Measurements from ENCODE around the gene GTSF1L. TPM values are rescaled to one million over a fixed set of nuclear protein-coding genes. Genes with fewer than 3 reads are reported as not detected.

The GTSF1L gene
- total RNA-seq, 1 donor from 2014 or later: 0.39 TPM

DNA sequence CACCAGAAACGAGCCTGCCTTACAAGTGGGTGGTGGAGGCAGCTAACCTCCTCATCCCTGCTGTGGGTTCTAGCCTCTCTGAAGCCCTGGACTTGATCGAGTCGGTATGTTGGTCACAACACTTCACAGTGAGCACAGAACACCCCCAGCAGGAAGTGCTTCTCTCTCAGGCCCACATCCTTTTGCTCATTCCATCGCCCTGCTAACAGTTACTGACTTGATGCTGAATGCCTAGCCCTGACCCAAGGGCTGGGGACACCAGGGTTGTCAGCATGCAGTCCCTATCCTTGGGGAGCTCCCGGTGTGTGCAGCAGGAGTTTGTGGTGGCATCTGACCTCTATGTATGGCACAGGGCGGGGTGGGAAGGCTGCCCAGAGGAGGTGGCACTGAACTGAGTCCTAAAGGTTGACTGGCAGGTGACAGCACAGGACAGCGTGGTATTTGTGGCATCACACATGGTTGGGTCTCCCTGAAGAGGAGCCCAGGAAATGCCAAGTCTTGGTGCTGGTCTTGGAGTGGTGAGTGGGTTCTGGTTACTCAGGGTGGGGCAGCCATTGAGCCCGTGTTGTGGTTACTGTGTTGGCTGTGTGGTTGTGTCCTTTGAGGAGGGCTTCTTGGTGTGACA is 26.7 kb downstream of the GTSF1L start:
- DNase-seq (ENCODE audit: low spot score): no peak
- Mint-ChIP-seq H3K36me3 (ENCODE audit: low read depth) (peaks cover 29% of the 10 kb centered on the region), H3K27me3 (ENCODE audit: insufficient read depth) (no peaks in the 10 kb centered on the region), H3K27ac (peak overlapping the region; percentile 34), H3K9me3 (no peaks in the 10 kb centered on the region), H3K4me1 (ENCODE audit: low read depth) (peaks cover 12% of the 10 kb centered on the region), H3K4me3 (no peak overlapping the region)
- intact Hi-C loops (cut with micrococcal nuclease): no loop called here

DNA sequence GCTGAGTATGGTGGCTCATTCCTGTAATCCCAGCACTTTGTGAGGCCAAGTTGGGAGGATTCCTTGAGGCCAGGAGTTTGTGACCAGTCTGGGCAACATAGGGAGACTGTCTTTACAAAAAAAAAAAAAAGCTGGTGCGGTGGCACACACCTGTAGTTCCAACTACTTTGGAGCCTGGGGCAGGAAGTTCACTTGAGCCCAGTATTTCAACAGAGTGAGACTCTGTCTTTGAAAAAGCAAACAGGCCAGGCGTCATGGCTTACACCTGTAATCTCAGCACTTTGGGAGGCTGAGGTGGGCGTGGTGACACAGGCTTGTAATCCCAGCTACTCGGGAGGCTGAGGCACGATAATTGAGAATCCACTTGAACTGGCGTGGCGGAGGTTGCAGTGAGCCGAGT is 31.2 kb downstream of the GTSF1L start:
- Mint-ChIP-seq H3K27ac (no peak overlapping the region), H3K4me1 (ENCODE audit: low read depth) (peaks cover 12% of the 10 kb centered on the region), H3K4me3 (no peak overlapping the region), H3K27me3 (ENCODE audit: insufficient read depth) (no peaks in the 10 kb centered on the region), H3K9me3 (no peaks in the 10 kb centered on the region), H3K36me3 (ENCODE audit: low read depth) (peaks cover 28% of the 10 kb centered on the region)
- no peak for DNase-seq (ENCODE audit: low spot score)
- intact Hi-C loops (cut with micrococcal nuclease): no loop called here

DNA sequence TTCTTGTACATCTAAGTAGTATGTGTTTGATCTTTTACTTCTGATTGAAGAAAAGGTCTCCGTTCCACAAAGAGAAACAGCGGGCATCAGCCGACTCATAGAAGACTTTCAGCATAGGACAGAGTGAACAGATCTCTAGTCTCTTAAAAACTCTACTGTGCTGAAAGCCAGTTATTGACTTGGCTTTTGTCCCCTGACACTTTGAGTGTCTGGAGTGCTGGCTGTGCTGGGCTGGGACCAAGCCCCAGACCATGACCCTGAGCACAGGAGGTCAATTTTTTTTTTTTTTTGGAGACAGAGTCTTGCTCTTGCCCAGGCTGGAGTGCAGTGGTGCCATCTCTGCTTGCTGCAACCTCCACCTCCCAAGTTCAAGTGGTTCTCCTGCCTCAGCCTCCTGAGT is 32.0 kb downstream of the GTSF1L start:
- Mint-ChIP-seq H3K36me3 (ENCODE audit: low read depth) (peaks cover 21% of the 10 kb centered on the region), H3K27me3 (ENCODE audit: insufficient read depth) (no peaks in the 10 kb centered on the region), H3K4me1 (ENCODE audit: low read depth) (peaks cover 7% of the 10 kb centered on the region), H3K27ac (no peak overlapping the region), H3K9me3 (no peaks in the 10 kb centered on the region), H3K4me3 (no peak overlapping the region)
- DNase-seq (ENCODE audit: low spot score): no peak
- intact Hi-C loops (cut with micrococcal nuclease): no loop called here

DNA sequence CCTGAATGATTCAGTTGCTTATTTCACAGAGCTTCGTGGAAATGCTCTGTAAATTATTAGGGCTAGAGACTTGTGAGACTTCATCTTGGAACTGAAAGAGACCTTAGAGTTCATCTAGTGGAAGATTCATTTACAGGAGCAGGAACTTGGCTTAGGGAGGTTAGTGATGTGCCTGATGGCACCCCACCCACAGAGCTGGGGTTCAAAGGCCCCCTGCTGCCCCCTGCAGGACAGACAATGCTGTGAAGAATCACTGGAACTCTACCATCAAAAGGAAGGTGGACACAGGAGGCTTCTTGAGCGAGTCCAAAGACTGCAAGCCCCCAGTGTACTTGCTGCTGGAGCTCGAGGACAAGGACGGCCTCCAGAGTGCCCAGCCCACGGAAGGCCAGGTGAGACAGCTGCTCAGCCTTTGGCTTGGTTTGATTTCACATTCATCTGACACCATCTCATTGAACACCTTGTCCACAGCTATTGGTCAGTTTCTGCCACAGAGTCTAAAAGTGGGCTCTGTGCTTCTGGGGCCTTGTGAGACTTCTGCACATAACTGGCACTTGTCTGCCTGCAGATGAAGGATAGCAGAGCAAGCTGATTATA is 34.8 kb downstream of the GTSF1L start:
- intact Hi-C loops (cut with micrococcal nuclease): loop anchor here (1.0 kb wide), 3 partner anchors 102 to 243 kb away; partner anchors contain the start of gene IFT52
- H3K27me3 Mint-ChIP-seq (ENCODE audit: insufficient read depth): no peaks in the 10 kb centered on the region
- H3K4me3 Mint-ChIP-seq: no peak overlapping the region
- H3K36me3 Mint-ChIP-seq (ENCODE audit: low read depth): peaks cover 22% of the 10 kb centered on the region
- H3K9me3 Mint-ChIP-seq: no peaks in the 10 kb centered on the region
- H3K27ac Mint-ChIP-seq: no peak overlapping the region
- DNase-seq (ENCODE audit: low spot score): peak; percentile 29
- H3K4me1 Mint-ChIP-seq (ENCODE audit: low read depth): peaks cover 11% of the 10 kb centered on the region

DNA sequence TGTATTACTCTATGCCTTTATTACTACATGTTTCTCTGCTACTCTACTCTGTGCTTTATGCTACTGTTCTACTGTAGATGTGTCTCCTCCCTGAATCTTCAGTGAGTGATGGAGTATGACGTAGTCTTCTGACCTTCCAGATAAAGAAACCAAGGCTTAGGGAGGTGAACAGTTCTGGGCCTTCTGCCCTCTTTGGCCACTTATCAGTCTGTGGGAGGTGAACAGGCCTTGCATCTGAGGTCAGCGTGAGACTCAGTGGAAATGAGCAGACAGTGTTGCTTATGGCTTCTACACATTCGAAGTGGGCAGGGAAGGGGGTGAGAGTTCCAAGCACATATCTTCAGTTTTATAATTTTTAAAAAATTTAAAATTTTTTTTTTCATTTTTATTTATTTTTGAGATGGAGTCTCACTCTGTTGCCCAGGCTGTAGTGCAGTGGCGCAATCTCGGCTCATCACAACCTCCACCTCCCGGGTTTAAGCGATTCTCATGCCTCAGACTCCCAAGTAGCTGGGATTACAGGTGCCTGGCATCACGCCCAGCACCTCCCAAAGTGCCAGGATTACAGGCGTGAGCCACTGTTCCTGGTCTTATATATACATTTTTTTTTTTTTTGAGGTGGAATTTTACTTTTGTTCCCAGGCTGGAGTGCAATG is 35.7 kb downstream of the GTSF1L start:
- H3K4me3 Mint-ChIP-seq: no peak overlapping the region
- H3K27me3 Mint-ChIP-seq (ENCODE audit: insufficient read depth): no peaks in the 10 kb centered on the region
- peaks cover 23% of the 10 kb centered on the region for H3K36me3 Mint-ChIP-seq (ENCODE audit: low read depth)
- H3K27ac Mint-ChIP-seq: peak overlapping the region; percentile 14
- H3K4me1 Mint-ChIP-seq (ENCODE audit: low read depth): peaks cover 11% of the 10 kb centered on the region
- DNase-seq (ENCODE audit: low spot score): no peak
- no peaks in the 10 kb centered on the region for H3K9me3 Mint-ChIP-seq
- intact Hi-C loops (cut with micrococcal nuclease): no loop called here

DNA sequence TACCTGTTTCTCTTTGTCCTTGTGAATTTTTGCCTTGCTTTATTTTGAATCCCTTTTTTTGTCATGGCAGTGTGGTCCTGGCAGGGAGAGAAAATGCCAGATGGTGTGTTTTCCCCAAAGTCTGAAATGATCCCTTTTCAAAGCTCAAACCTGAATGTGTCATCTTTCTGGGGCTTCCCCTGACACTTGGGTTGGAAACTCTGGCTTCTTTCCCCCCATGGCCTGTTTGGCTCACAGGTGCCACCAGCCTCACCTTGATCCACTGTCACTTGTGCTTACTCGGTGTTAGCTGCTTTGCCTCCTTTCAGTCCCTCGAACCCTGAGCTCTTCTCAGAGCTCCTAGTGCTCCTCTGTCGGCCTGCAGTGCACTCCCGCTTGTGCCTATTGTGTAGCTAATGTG is 37.6 kb downstream of the GTSF1L start:
- Mint-ChIP-seq H3K4me1 (ENCODE audit: low read depth) (peaks cover 11% of the 10 kb centered on the region), H3K4me3 (no peak overlapping the region), H3K27me3 (ENCODE audit: insufficient read depth) (no peaks in the 10 kb centered on the region), H3K36me3 (ENCODE audit: low read depth) (peaks cover 20% of the 10 kb centered on the region), H3K9me3 (no peaks in the 10 kb centered on the region), H3K27ac (peak overlapping the region; percentile 59)
- intact Hi-C loops (cut with micrococcal nuclease): no loop called here
- no peak for DNase-seq (ENCODE audit: low spot score)

DNA sequence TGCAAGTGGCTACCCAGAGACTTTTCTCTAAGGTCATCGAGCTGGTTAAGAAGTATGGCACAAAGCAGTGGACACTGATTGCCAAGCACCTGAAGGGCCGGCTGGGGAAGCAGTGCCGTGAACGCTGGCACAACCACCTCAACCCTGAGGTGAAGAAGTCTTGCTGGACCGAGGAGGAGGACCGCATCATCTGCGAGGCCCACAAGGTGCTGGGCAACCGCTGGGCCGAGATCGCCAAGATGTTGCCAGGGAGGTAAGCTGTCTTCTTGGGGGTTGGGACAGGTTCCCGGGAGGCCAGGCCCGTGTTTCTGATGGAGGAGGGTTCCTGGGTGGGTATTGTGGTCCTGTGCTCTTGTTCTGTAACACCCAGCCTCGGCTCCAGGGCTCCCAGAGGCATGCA is 40.0 kb downstream of the GTSF1L start:
- intact Hi-C loops (cut with micrococcal nuclease): no loop called here
- no peak for DNase-seq (ENCODE audit: low spot score)
- Mint-ChIP-seq H3K4me3 (no peak overlapping the region), H3K27ac (no peak overlapping the region), H3K36me3 (ENCODE audit: low read depth) (peaks cover 18% of the 10 kb centered on the region), H3K9me3 (no peaks in the 10 kb centered on the region), H3K4me1 (ENCODE audit: low read depth) (peaks cover 13% of the 10 kb centered on the region), H3K27me3 (ENCODE audit: insufficient read depth) (no peaks in the 10 kb centered on the region)

DNA sequence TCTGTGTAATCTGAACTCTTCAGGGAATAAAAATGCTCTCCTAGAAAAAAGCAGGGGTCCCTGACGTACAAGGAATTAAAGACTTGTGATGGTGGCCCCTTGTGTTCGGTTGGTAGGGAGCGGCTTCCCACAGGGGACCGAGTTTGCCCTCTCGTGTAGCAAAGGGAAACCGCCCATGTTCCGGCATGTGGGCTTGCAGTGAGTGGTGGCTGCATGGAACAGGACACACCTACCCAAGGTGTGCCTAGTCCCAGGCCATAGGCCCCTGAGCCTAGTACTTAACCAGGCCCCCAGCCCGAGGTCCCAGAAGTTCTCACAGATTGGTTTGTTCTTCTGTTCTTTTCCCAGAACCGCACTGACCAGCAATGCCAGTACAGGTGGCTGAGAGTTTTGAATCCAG is 44.4 kb downstream of the GTSF1L start:
- no peak overlapping the region for H3K4me3 Mint-ChIP-seq
- H3K36me3 Mint-ChIP-seq (ENCODE audit: low read depth): peaks cover 7% of the 10 kb centered on the region
- H3K4me1 Mint-ChIP-seq (ENCODE audit: low read depth): peaks cover 19% of the 10 kb centered on the region
- intact Hi-C loops (cut with micrococcal nuclease): no loop called here
- no peaks in the 10 kb centered on the region for H3K9me3 Mint-ChIP-seq
- no peaks in the 10 kb centered on the region for H3K27me3 Mint-ChIP-seq (ENCODE audit: insufficient read depth)
- DNase-seq (ENCODE audit: low spot score): no peak
- peak overlapping the region; percentile 44 for H3K27ac Mint-ChIP-seq

DNA sequence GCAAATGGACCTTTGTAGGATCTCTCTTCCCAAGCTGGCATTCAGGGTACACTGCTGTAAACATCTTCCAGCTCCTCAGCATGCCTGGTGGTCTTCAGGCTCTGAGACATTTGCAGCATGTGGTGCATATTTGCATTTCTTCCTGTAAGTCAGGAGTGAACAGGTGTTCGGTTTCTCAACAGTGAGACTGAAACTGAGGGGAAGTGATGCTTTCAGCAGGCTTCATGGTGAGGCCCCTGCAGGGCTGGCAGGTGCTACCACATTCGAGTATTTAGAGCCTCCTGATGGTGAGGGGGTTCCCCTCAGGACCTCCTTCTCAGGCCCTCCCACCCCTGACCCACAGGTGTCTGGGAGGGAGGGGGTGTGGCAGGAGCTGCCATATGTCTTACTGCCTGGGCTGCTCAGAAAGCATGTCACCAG is 44.8 kb downstream of the GTSF1L start:
- no peak overlapping the region for H3K27ac Mint-ChIP-seq
- peaks cover 10% of the 10 kb centered on the region for H3K36me3 Mint-ChIP-seq (ENCODE audit: low read depth)
- DNase-seq (ENCODE audit: low spot score): no peak
- peaks cover 19% of the 10 kb centered on the region for H3K4me1 Mint-ChIP-seq (ENCODE audit: low read depth)
- intact Hi-C loops (cut with micrococcal nuclease): no loop called here
- no peak overlapping the region for H3K4me3 Mint-ChIP-seq
- no peaks in the 10 kb centered on the region for H3K9me3 Mint-ChIP-seq
- H3K27me3 Mint-ChIP-seq (ENCODE audit: insufficient read depth): no peaks in the 10 kb centered on the region

DNA sequence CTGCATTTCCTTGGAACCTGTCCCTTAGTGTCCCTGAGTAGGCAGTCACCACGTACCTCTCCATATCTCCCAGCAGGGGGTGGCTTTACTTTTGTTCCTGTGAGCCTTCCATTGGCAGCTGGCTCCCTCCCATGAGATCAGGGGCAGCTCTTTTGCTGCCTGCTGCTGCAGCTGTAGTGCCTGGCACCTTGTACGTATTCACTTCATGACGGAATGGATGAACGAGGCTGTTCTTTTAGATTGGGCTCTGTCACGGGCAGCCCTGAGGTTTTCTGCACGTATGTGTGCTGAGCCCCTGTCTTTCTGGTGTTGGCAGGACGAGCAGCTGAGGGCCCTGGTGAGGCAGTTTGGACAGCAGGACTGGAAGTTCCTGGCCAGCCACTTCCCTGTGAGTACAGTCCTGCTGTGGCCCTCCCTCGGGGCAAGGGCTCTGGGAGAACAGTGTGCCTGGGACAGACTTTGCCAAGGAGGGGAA is 45.3 kb downstream of the GTSF1L start:
- peaks cover 21% of the 10 kb centered on the region for H3K4me1 Mint-ChIP-seq (ENCODE audit: low read depth)
- no peak overlapping the region for H3K4me3 Mint-ChIP-seq
- no peaks in the 10 kb centered on the region for H3K9me3 Mint-ChIP-seq
- peaks cover 11% of the 10 kb centered on the region for H3K36me3 Mint-ChIP-seq (ENCODE audit: low read depth)
- H3K27me3 Mint-ChIP-seq (ENCODE audit: insufficient read depth): no peaks in the 10 kb centered on the region
- peak overlapping the region; percentile 5 for H3K27ac Mint-ChIP-seq
- DNase-seq (ENCODE audit: low spot score): no peak
- intact Hi-C loops (cut with micrococcal nuclease): no loop called here

DNA sequence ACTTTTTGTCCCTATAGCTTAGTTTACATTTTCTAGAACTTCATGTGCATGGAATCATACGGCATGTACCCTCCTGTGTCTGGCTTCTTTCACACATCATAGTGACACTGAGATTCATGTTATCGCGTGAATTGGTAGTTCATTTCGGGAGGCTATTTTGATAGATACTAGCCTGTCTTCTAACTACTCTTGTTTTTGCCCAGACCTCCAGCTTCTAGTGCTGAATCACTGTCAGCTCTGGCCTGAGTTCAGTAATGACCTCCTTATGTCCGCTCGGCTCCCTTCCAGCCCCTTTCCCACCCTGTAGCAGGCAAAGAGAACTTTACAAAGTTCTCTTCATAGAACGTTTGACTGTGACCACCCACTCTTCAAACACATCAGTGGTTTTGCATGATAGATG is 45.8 kb downstream of the GTSF1L start:
- no peak overlapping the region for H3K27ac Mint-ChIP-seq
- peaks cover 12% of the 10 kb centered on the region for H3K36me3 Mint-ChIP-seq (ENCODE audit: low read depth)
- no peaks in the 10 kb centered on the region for H3K9me3 Mint-ChIP-seq
- DNase-seq (ENCODE audit: low spot score): no peak
- H3K4me3 Mint-ChIP-seq: no peak overlapping the region
- intact Hi-C loops (cut with micrococcal nuclease): no loop called here
- H3K27me3 Mint-ChIP-seq (ENCODE audit: insufficient read depth): no peaks in the 10 kb centered on the region
- H3K4me1 Mint-ChIP-seq (ENCODE audit: low read depth): peaks cover 26% of the 10 kb centered on the region

DNA sequence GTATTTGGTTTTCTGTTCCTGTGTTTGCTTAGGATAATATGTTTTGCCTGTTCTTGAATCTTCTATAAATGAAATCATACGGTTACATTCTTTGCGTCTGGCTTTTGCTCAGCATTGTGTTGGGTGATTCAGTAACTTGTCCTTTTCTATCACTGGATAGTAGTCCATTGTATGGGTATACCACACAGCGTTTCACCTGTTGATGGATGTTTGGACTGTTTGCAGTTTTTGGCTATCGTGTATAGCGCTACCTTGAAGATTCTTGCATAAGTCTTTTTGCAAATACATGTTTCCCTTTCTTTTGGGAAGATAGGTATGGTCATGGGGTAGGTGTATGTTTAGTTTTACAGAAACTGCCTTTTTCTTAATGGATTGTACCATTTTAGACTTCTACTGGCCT is 50.4 kb downstream of the GTSF1L start:
- no peak for DNase-seq (ENCODE audit: low spot score)
- Mint-ChIP-seq H3K9me3 (no peaks in the 10 kb centered on the region), H3K27me3 (ENCODE audit: insufficient read depth) (no peaks in the 10 kb centered on the region), H3K36me3 (ENCODE audit: low read depth) (peaks cover 19% of the 10 kb centered on the region), H3K27ac (no peak overlapping the region), H3K4me1 (ENCODE audit: low read depth) (peaks cover 20% of the 10 kb centered on the region), H3K4me3 (no peak overlapping the region)
- intact Hi-C loops (cut with micrococcal nuclease): no loop called here

Measured in activated T-helper 1 cell treated with anti-CD3 and anti-CD28 coated beads, Interleukin-12 subunit alpha, Interleukin-12 subunit beta, Interleukin-2, Interleukin-4 antibody, amounts not matched to agents 30 ng/mL and 10 ng/mL and 1 ng/mL, durations not matched to agents 14 hours and 24 hours and 36 hours (primary cell).